Endodermal cell (in vitro differentiated cells): Measurements from ENCODE around the gene CTIF. TPM values are rescaled to one million over a fixed set of nuclear protein-coding genes. Genes with fewer than 3 reads are reported as not detected.

ENCODE experiments used
- DNase-seq: peaks from one replicate; pipeline ENCODE4 v3.0.0-alpha.2; 2017
- H3K27ac ChIP-seq: 2 replicates; pipeline ENCODE4 v1.5.1; 2013; ENCODE audit warnings: mild to moderate bottlenecking, low read depth, low read length, moderate library complexity
- H3K27me3 ChIP-seq: 2 replicates; pipeline ENCODE4 v1.6.1; 2013; ENCODE audit warnings: mild to moderate bottlenecking, low read length, moderate library complexity; ENCODE audit not compliant: insufficient read depth, control insufficient read depth, poor library complexity, severe bottlenecking
- H3K36me3 ChIP-seq: 2 replicates; pipeline ENCODE4 v1.7.0; 2013; ENCODE audit warnings: mild to moderate bottlenecking, low read length, moderate library complexity; ENCODE audit not compliant: control insufficient read depth, insufficient read depth
- H3K4me1 ChIP-seq: one replicate; pipeline ENCODE4 v1.7.0; 2013; ENCODE audit warnings: low read length; ENCODE audit not compliant: control insufficient read depth, insufficient read depth
- H3K4me3 ChIP-seq: 2 replicates; pipeline ENCODE4 v1.5.1; 2013; ENCODE audit warnings: mild to moderate bottlenecking, low read length, moderate library complexity
- H3K9ac ChIP-seq: 2 replicates; pipeline ENCODE4 v1.6.1; 2013; ENCODE audit warnings: mild to moderate bottlenecking, low read length, moderate library complexity; ENCODE audit not compliant: poor library complexity, severe bottlenecking; ENCODE audit errors: extremely low read depth
- H3K9me3 ChIP-seq: 2 replicates; pipeline ENCODE4 v1.6.1; 2013; ENCODE audit warnings: mild to moderate bottlenecking, low read length, moderate library complexity; ENCODE audit not compliant: control insufficient read depth
- H3K27ac Mint-ChIP-seq: 2 replicates; pipeline ENCODE4 v1.8.0; 2020; ENCODE audit warnings: mixed read lengths
- H3K27me3 Mint-ChIP-seq: 2 replicates; pipeline ENCODE4 v1.8.0; 2021; ENCODE audit warnings: mild to moderate bottlenecking, mixed read lengths; ENCODE audit not compliant: insufficient read depth
- H3K36me3 Mint-ChIP-seq: 2 replicates; pipeline ENCODE4 v1.8.0; 2020; ENCODE audit warnings: low read depth, mixed read lengths
- H3K4me1 Mint-ChIP-seq: 2 replicates; pipeline ENCODE4 v1.8.0; 2020; ENCODE audit warnings: mixed read lengths
- H3K4me3 Mint-ChIP-seq: 2 replicates; pipeline ENCODE4 v1.8.0; 2020; ENCODE audit warnings: mild to moderate bottlenecking, moderate library complexity, mixed read lengths
- H3K9me3 Mint-ChIP-seq: 2 replicates; pipeline ENCODE4 v1.8.0; 2020; ENCODE audit warnings: mild to moderate bottlenecking, mixed read lengths
- WGBS, 2 experiments: methylation state at CpG; one replicate each; pipeline versions ENCODE4 v1.1.5 to v1.1.7; 2013; ENCODE audit warnings: missing lambda C conversion rate in 2 of 2, mixed read lengths in 1 of 2; ENCODE audit not compliant: insufficient coverage in 1 of 2, insufficient read length in 1 of 2; 5-methylcytosine and 5-hydroxymethylcytosine counted together
- total RNA-seq, 2 donors: library from RNA; stranded (reverse); fragmentation: NEBNext Ultra II Directional in 1 of 2; extraction: Animal tissue kit (Norgen Biotek cat#: 25700) in 1 of 2; gene quantifications; 2 replicates in 1 of 2; 3 replicates in 1 of 2; pipeline ENCODE4 v1.2.1, GENCODE V29; 2021
- TF ChIP-seq, protein P1 (sequence below): fragments of 200-600 bp; sonication (generic); conservative IDR thresholded peaks from 2 replicates; pipeline ENCODE4 v1.5.0; 2021; ENCODE audit warnings: antibody characterized with exemption, mild to moderate bottlenecking

The CTIF gene
- total RNA-seq, 2 donors from 2014 or later, result 33.8 to 41.6 TPM

DNA sequence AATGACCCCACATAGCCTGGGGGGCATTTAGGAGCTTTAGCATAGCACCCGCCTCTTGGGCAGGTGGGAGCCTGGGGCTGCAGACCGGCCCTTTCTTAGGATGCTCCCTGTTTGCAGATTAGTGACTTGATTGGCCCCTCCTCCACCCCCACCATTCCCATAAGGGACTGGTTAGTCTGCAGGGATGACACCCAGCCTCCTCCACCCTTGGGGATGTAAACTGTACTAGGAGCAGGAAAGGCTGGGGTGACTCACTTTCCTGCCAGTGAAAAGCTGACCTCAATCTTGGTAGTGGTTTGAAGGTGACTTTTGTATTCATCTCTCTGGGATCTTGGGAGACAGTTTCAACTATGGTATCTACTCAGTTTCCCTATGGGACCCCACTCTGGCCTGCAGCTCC lies 24.2 kb downstream of the CTIF start:
- Mint-ChIP-seq H3K36me3 (peaks cover 7% of the 10 kb centered on the region), H3K4me1 (peaks cover 10% of the 10 kb centered on the region), H3K4me3 (no peak overlapping the region), H3K27ac (no peak overlapping the region), H3K27me3 (no peaks in the 10 kb centered on the region), H3K9me3 (peaks cover 4% of the 10 kb centered on the region)
- Histone ChIP-seq H3K36me3 (peaks cover 7% of the 10 kb centered on the region), H3K9ac (no peak overlapping the region), H3K27ac (no peak overlapping the region), H3K27me3 (no peaks in the 10 kb centered on the region), H3K4me3 (no peak overlapping the region), H3K4me1 (no peaks in the 10 kb centered on the region), H3K9me3 (peaks cover 8% of the 10 kb centered on the region)
- peak; percentile 54 for DNase-seq
- 88% methylated on average over 2 of the region's 2 CpGs; no CpG with 5 or more reads in 1 of the 2 experiments for WGBS, 2 experiments
- TF ChIP-seq, protein P1, sequence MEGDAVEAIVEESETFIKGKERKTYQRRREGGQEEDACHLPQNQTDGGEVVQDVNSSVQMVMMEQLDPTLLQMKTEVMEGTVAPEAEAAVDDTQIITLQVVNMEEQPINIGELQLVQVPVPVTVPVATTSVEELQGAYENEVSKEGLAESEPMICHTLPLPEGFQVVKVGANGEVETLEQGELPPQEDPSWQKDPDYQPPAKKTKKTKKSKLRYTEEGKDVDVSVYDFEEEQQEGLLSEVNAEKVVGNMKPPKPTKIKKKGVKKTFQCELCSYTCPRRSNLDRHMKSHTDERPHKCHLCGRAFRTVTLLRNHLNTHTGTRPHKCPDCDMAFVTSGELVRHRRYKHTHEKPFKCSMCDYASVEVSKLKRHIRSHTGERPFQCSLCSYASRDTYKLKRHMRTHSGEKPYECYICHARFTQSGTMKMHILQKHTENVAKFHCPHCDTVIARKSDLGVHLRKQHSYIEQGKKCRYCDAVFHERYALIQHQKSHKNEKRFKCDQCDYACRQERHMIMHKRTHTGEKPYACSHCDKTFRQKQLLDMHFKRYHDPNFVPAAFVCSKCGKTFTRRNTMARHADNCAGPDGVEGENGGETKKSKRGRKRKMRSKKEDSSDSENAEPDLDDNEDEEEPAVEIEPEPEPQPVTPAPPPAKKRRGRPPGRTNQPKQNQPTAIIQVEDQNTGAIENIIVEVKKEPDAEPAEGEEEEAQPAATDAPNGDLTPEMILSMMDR, result no peak

DNA sequence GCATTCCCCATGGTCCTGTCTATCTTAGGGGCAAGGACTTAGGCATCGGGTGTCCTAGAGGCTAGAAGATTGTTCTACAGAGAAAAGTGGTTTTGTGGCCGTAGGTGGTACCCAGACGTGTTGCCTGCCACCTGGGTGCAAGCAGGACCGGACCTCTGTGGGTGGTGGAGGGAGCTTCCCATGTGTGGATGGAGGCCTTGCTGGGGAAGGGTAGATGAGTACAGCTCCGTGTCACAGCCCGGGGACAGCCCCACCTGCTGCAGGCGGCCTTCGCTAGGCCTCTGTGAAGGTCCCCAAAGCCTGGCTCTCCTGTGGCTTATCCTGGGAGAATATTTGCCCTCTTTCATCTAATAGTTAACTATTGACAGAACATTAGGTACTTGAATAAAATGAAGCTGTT lies 25.3 kb downstream of the CTIF start:
- Mint-ChIP-seq H3K36me3 (peaks cover 15% of the 10 kb centered on the region), H3K27ac (no peak overlapping the region), H3K4me1 (peaks cover 10% of the 10 kb centered on the region), H3K27me3 (peaks cover 4% of the 10 kb centered on the region), H3K9me3 (peaks cover 13% of the 10 kb centered on the region), H3K4me3 (no peak overlapping the region)
- Histone ChIP-seq H3K36me3 (peaks cover 7% of the 10 kb centered on the region), H3K4me3 (no peak overlapping the region), H3K9me3 (peaks cover 5% of the 10 kb centered on the region), H3K27me3 (no peaks in the 10 kb centered on the region), H3K4me1 (no peaks in the 10 kb centered on the region), H3K9ac (no peak overlapping the region), H3K27ac (no peak overlapping the region)
- 91 to 95% methylated on average over 4 to 8 of the region's 8 CpGs for WGBS, 2 experiments
- DNase-seq, result no peak
- TF ChIP-seq, protein P1, result no peak

DNA sequence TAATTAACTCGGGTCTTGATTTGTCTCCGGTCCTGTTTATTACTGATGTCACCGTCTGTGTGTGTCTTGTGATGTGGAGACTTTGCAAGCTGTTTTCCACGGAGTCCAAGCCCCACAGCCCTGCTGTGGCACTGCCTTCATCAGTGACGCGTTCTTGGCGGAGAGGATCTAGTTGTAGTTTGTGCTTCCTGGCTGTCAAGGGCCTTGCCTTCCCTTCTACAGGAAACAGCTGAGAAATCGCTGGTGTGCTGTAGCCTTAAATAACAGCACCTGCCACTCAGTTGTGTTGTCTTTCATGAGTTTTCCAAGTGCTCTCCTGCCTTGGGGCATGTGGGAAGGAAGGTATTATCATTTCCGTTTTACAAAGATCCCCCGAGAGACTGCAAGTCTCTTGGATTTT lies 26.3 kb downstream of the CTIF start:
- Mint-ChIP-seq H3K9me3 (peaks cover 17% of the 10 kb centered on the region), H3K36me3 (peaks cover 11% of the 10 kb centered on the region), H3K4me1 (peaks cover 17% of the 10 kb centered on the region), H3K27ac (no peak overlapping the region), H3K4me3 (no peak overlapping the region), H3K27me3 (peaks cover 4% of the 10 kb centered on the region)
- Histone ChIP-seq H3K27ac (no peak overlapping the region), H3K27me3 (no peaks in the 10 kb centered on the region), H3K9ac (no peak overlapping the region), H3K4me1 (peaks cover 8% of the 10 kb centered on the region), H3K9me3 (no peaks in the 10 kb centered on the region), H3K36me3 (peaks cover 3% of the 10 kb centered on the region), H3K4me3 (no peak overlapping the region)
- DNase-seq, result no peak
- TF ChIP-seq, protein P1, result no peak
- WGBS, 2 experiments, result 91 to 100% methylated on average over 2 to 10 of the region's 10 CpGs
